Liver (tissue), 3 donors: ENCODE results near the gene PROKR1.

Experiments used
- ATF3 ChIP-seq: IDR thresholded peaks from 2 replicates; pipeline ENCODE4 v1.6.1; 2016; ENCODE audit warnings: antibody characterized with exemption
- CTCF ChIP-seq: fragments of 150-350 bp; IDR thresholded peaks from 2 replicates; pipeline ENCODE4 v1.5.1; 2017; ENCODE audit warnings: improper control_type of control experiment, low read depth, low read length; ENCODE audit not compliant: missing input control
- FOXA1 ChIP-seq: IDR thresholded peaks from 2 replicates; pipeline ENCODE4 v1.6.1; 2016; ENCODE audit warnings: antibody characterized with exemption
- GABPA ChIP-seq, 2 donors: IDR thresholded peaks in 1 of 2; conservative IDR thresholded peaks in 1 of 2; 2 replicates each; pipeline ENCODE4 v1.6.1; 2016; ENCODE audit warnings: antibody characterized with exemption in 2 of 2, mild to moderate bottlenecking in 1 of 2, moderate library complexity in 1 of 2
- HNF4A ChIP-seq, 2 donors: conservative IDR thresholded peaks; 2 replicates each; pipeline ENCODE4 v1.6.1; 2016; ENCODE audit warnings: antibody characterized with exemption in 2 of 2, mild to moderate bottlenecking in 2 of 2
- JUND ChIP-seq, 2 donors: IDR thresholded peaks; 2 replicates each; pipeline ENCODE4 v1.6.1; 2016; ENCODE audit warnings: antibody characterized with exemption in 2 of 2
- MAX ChIP-seq: IDR thresholded peaks from 2 replicates; pipeline ENCODE4 v1.6.1; 2016; ENCODE audit warnings: antibody characterized with exemption
- RAD21 ChIP-seq, 2 donors: IDR thresholded peaks; 2 replicates each; pipeline ENCODE4 v1.6.1; 2016; ENCODE audit warnings: antibody characterized with exemption in 2 of 2, mild to moderate bottlenecking in 2 of 2
- REST ChIP-seq: IDR thresholded peaks from 2 replicates; pipeline ENCODE4 v1.6.1; 2016; ENCODE audit warnings: antibody characterized with exemption, mild to moderate bottlenecking
- RXRA ChIP-seq, 2 donors: IDR thresholded peaks; 2 replicates each; pipeline ENCODE4 v1.6.1; 2017 to 2018; ENCODE audit warnings: antibody characterized with exemption in 2 of 2, mild to moderate bottlenecking in 1 of 2
- SP1 ChIP-seq: IDR thresholded peaks from 2 replicates; pipeline ENCODE4 v1.6.1; 2018; ENCODE audit warnings: antibody characterized with exemption, mild to moderate bottlenecking
- TAF1 ChIP-seq: conservative IDR thresholded peaks from 2 replicates; pipeline ENCODE4 v1.6.1; 2016; ENCODE audit warnings: antibody characterized with exemption, mild to moderate bottlenecking
- YY1 ChIP-seq: IDR thresholded peaks from 2 replicates; pipeline ENCODE4 v1.6.1; 2016; ENCODE audit warnings: antibody characterized with exemption, mild to moderate bottlenecking
- donor health status: healthy.
- donor health status: healthy.

- TF ChIP-seq CTCF = no peak
- no peak for TF ChIP-seq YY1
- TF ChIP-seq MAX = no peak
- TF ChIP-seq TAF1 = no peak
- no peak for TF ChIP-seq GABPA (IDR thresholded peaks at IDR 0.05 in 1 of 2, conservative IDR thresholded peaks at IDR 0.05 in 1 of 2)
- TF ChIP-seq FOXA1 = no peak
- no peak for TF ChIP-seq RXRA (IDR thresholded peaks at IDR 0.05)
- TF ChIP-seq REST = no peak
- TF ChIP-seq HNF4A (conservative IDR thresholded peaks at IDR 0.05) = no peak
- no peak for TF ChIP-seq ATF3
- no peak for TF ChIP-seq SP1
- TF ChIP-seq JUND (IDR thresholded peaks at IDR 0.05) = no peak
- no peak for TF ChIP-seq RAD21 (IDR thresholded peaks at IDR 0.05)
These were observed 37.4 kb upstream of the PROKR1 start for GRCh38 chr2:68605939-68606338.
